ENCODE measurements around the gene SPDYE5.
A peak's percentile ranks its signal among the peaks of the same experiment; 100 is the strongest.
"Not testable (repeated sequence)": the region's sequence is repeated elsewhere in the genome, so short reads cannot be mapped to it uniquely, and the experiment has no call there.

Gene SPDYE5

GRCh38 chr7:75485355-75485978 is 6.7 kb upstream of the SPDYE5 start:
- peak overlapping the region; percentile 68 for H3K27ac ChIP-seq (ENCODE audit: insufficient read depth, low read length, poor library complexity, severe bottlenecking)
- DNase-seq, result not testable (repeated sequence)

GRCh38 chr7:75485979-75486643 is 6.0 kb upstream of the SPDYE5 start, which contains the start of gene POM121C:
TSS of gene POM121C (minus strand) at chr7:75486299. CDS start at chr7:75441496, 44,803 bp downstream.
- H3K27me3 ChIP-seq (replicated peaks; ENCODE audit: control insufficient read depth, insufficient read depth, low read length, poor library complexity, severe bottlenecking), result not testable (repeated sequence)
- H3K4me3 ChIP-seq (ENCODE audit: insufficient read depth, low read depth, low read length, poor library complexity, severe bottlenecking), result peak within 1 kb of the TSS; percentile 80
- peak; percentile 62 to 76 (median 72) for DNase-seq

More at GRCh38 chr7:75485355-75485978, 6.7 kb upstream of the SPDYE5 start:
- not testable (repeated sequence) for H3K4me1 ChIP-seq (ENCODE audit: control insufficient read depth, insufficient read depth, low read length, poor library complexity, severe bottlenecking); H3K36me3 ChIP-seq (ENCODE audit: control insufficient read depth, insufficient read depth, low read length); H3K9me3 ChIP-seq (ENCODE audit: control insufficient read depth, low read length); H3K27me3 ChIP-seq (replicated peaks; ENCODE audit: control insufficient read depth, insufficient read depth, low read length, poor library complexity, severe bottlenecking)
- H3K4me3 ChIP-seq (ENCODE audit: insufficient read depth, low read depth, low read length, poor library complexity, severe bottlenecking), result peak overlapping the region; percentile 80

GRCh38 chr7:75509033-75509432 is 16.9 kb downstream of the SPDYE5 start:
- H3K36me3 ChIP-seq (ENCODE audit: control insufficient read depth, insufficient read depth, low read length); H3K9me3 ChIP-seq (ENCODE audit: control insufficient read depth, low read length); H3K4me3 ChIP-seq (ENCODE audit: insufficient read depth, low read depth, low read length, poor library complexity, severe bottlenecking); H3K27ac ChIP-seq (ENCODE audit: insufficient read depth, low read length, poor library complexity, severe bottlenecking); H3K27me3 ChIP-seq (replicated peaks; ENCODE audit: control insufficient read depth, insufficient read depth, low read length, poor library complexity, severe bottlenecking); DNase-seq; H3K4me1 ChIP-seq (ENCODE audit: control insufficient read depth, insufficient read depth, low read length, poor library complexity, severe bottlenecking): not testable (repeated sequence)

More at GRCh38 chr7:75485979-75486643, 6.0 kb upstream of the SPDYE5 start, which contains the start of gene POM121C:
- H3K9me3 ChIP-seq (ENCODE audit: control insufficient read depth, low read length); H3K36me3 ChIP-seq (ENCODE audit: control insufficient read depth, insufficient read depth, low read length); H3K4me1 ChIP-seq (ENCODE audit: control insufficient read depth, insufficient read depth, low read length, poor library complexity, severe bottlenecking): not testable (repeated sequence)
- peak within 1 kb of the TSS; percentile 68 for H3K27ac ChIP-seq (ENCODE audit: insufficient read depth, low read length, poor library complexity, severe bottlenecking)

- DNase-seq; H3K4me1 ChIP-seq (ENCODE audit: control insufficient read depth, insufficient read depth, low read length, poor library complexity, severe bottlenecking); H3K27ac ChIP-seq (ENCODE audit: insufficient read depth, low read length, poor library complexity, severe bottlenecking); H3K27me3 ChIP-seq (replicated peaks; ENCODE audit: control insufficient read depth, insufficient read depth, low read length, poor library complexity, severe bottlenecking); H3K36me3 ChIP-seq (ENCODE audit: control insufficient read depth, insufficient read depth, low read length); H3K9me3 ChIP-seq (ENCODE audit: control insufficient read depth, low read length); H3K4me3 ChIP-seq (ENCODE audit: insufficient read depth, low read depth, low read length, poor library complexity, severe bottlenecking): not testable (repeated sequence)
These were observed 26.7 kb downstream of the SPDYE5 start for GRCh38 chr7:75518842-75519241.

- H3K4me3 ChIP-seq (ENCODE audit: insufficient read depth, low read depth, low read length, poor library complexity, severe bottlenecking); H3K9me3 ChIP-seq (ENCODE audit: control insufficient read depth, low read length); H3K27ac ChIP-seq (ENCODE audit: insufficient read depth, low read length, poor library complexity, severe bottlenecking); H3K4me1 ChIP-seq (ENCODE audit: control insufficient read depth, insufficient read depth, low read length, poor library complexity, severe bottlenecking); DNase-seq; H3K27me3 ChIP-seq (replicated peaks; ENCODE audit: control insufficient read depth, insufficient read depth, low read length, poor library complexity, severe bottlenecking): not testable (repeated sequence)
- H3K36me3 ChIP-seq (ENCODE audit: control insufficient read depth, insufficient read depth, low read length), result peaks cover 10% of the 10 kb centered on the region
These were observed 29.6 kb downstream of the SPDYE5 start for GRCh38 chr7:75521727-75522126.

GRCh38 chr7:75527224-75527722 is 35.2 kb downstream of the SPDYE5 start:
- not testable (repeated sequence) for H3K27me3 ChIP-seq (replicated peaks; ENCODE audit: control insufficient read depth, insufficient read depth, low read length, poor library complexity, severe bottlenecking); H3K9me3 ChIP-seq (ENCODE audit: control insufficient read depth, low read length); DNase-seq; H3K4me1 ChIP-seq (ENCODE audit: control insufficient read depth, insufficient read depth, low read length, poor library complexity, severe bottlenecking)
- peak overlapping the region; percentile 72 for H3K27ac ChIP-seq (ENCODE audit: insufficient read depth, low read length, poor library complexity, severe bottlenecking)
- peak overlapping the region; percentile 87 for H3K4me3 ChIP-seq (ENCODE audit: insufficient read depth, low read depth, low read length, poor library complexity, severe bottlenecking)
- H3K36me3 ChIP-seq (ENCODE audit: control insufficient read depth, insufficient read depth, low read length), result peaks cover 10% of the 10 kb centered on the region

- Histone ChIP-seq H3K36me3 (ENCODE audit: control insufficient read depth, insufficient read depth, low read length) (no peaks in the 10 kb centered on the region), H3K27me3 (replicated peaks; ENCODE audit: control insufficient read depth, insufficient read depth, low read length, poor library complexity, severe bottlenecking) (no peaks in the 10 kb centered on the region), H3K4me1 (ENCODE audit: control insufficient read depth, insufficient read depth, low read length, poor library complexity, severe bottlenecking) (peaks cover 4% of the 10 kb centered on the region), H3K9me3 (ENCODE audit: control insufficient read depth, low read length) (no peaks in the 10 kb centered on the region), H3K4me3 (ENCODE audit: insufficient read depth, low read depth, low read length, poor library complexity, severe bottlenecking) (no peak overlapping the region), H3K27ac (ENCODE audit: insufficient read depth, low read length, poor library complexity, severe bottlenecking) (no peak overlapping the region)
- no peak for DNase-seq
These were observed 39.3 kb downstream of the SPDYE5 start for GRCh38 chr7:75531359-75531821.

- Histone ChIP-seq H3K4me1 (ENCODE audit: control insufficient read depth, insufficient read depth, low read length, poor library complexity, severe bottlenecking) (no peaks in the 10 kb centered on the region), H3K36me3 (ENCODE audit: control insufficient read depth, insufficient read depth, low read length) (no peaks in the 10 kb centered on the region), H3K4me3 (ENCODE audit: insufficient read depth, low read depth, low read length, poor library complexity, severe bottlenecking) (no peak overlapping the region), H3K9me3 (ENCODE audit: control insufficient read depth, low read length) (no peaks in the 10 kb centered on the region), H3K27me3 (replicated peaks; ENCODE audit: control insufficient read depth, insufficient read depth, low read length, poor library complexity, severe bottlenecking) (no peaks in the 10 kb centered on the region), H3K27ac (ENCODE audit: insufficient read depth, low read length, poor library complexity, severe bottlenecking) (no peak overlapping the region)
- DNase-seq, result no peak
These were observed 40.5 kb downstream of the SPDYE5 start for GRCh38 chr7:75532639-75533038.

GRCh38 chr7:75533926-75534325 is 41.8 kb downstream of the SPDYE5 start:
- H3K27me3 ChIP-seq (replicated peaks; ENCODE audit: control insufficient read depth, insufficient read depth, low read length, poor library complexity, severe bottlenecking), result no peaks in the 10 kb centered on the region
- H3K4me3 ChIP-seq (ENCODE audit: insufficient read depth, low read depth, low read length, poor library complexity, severe bottlenecking), result no peak overlapping the region
- no peaks in the 10 kb centered on the region for H3K4me1 ChIP-seq (ENCODE audit: control insufficient read depth, insufficient read depth, low read length, poor library complexity, severe bottlenecking)
- DNase-seq, result no peak
- no peaks in the 10 kb centered on the region for H3K9me3 ChIP-seq (ENCODE audit: control insufficient read depth, low read length)
- H3K36me3 ChIP-seq (ENCODE audit: control insufficient read depth, insufficient read depth, low read length), result no peaks in the 10 kb centered on the region
- no peak overlapping the region for H3K27ac ChIP-seq (ENCODE audit: insufficient read depth, low read length, poor library complexity, severe bottlenecking)

- Histone ChIP-seq H3K27ac (ENCODE audit: insufficient read depth, low read length, poor library complexity, severe bottlenecking) (no peak overlapping the region), H3K9me3 (ENCODE audit: control insufficient read depth, low read length) (no peaks in the 10 kb centered on the region), H3K4me1 (ENCODE audit: control insufficient read depth, insufficient read depth, low read length, poor library complexity, severe bottlenecking) (no peaks in the 10 kb centered on the region), H3K36me3 (ENCODE audit: control insufficient read depth, insufficient read depth, low read length) (no peaks in the 10 kb centered on the region), H3K4me3 (ENCODE audit: insufficient read depth, low read depth, low read length, poor library complexity, severe bottlenecking) (no peak overlapping the region), H3K27me3 (replicated peaks; ENCODE audit: control insufficient read depth, insufficient read depth, low read length, poor library complexity, severe bottlenecking) (no peaks in the 10 kb centered on the region)
- DNase-seq, result no peak
These were observed 42.7 kb downstream of the SPDYE5 start for GRCh38 chr7:75534727-75535307.
